ENCODE measurements around the gene LORICRIN.
"Not testable (repeated sequence)": the region's sequence is repeated elsewhere in the genome, so short reads cannot be mapped to it uniquely, and the experiment has no call there.

LORICRIN gene, protein sequence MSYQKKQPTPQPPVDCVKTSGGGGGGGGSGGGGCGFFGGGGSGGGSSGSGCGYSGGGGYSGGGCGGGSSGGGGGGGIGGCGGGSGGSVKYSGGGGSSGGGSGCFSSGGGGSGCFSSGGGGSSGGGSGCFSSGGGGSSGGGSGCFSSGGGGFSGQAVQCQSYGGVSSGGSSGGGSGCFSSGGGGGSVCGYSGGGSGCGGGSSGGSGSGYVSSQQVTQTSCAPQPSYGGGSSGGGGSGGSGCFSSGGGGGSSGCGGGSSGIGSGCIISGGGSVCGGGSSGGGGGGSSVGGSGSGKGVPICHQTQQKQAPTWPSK

DNA sequence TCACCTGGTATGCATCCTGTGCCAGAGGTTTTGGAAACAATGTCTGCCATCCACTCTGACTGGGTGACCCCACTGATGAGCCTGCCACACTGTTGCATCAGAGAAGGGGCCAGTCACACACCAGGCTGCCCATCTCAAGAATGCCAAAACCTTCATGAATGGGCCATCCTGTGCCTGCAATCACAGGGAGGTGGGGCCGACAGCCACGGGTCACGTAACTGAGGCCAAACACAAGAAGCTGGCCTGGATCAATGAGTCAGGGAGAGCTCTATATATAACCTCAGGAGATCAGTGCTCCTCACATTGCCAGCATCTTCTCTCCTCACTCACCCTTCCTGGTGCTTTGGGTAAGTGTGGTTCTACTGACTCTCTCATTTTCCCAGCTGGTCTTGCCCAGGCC is at the start of gene LORICRIN:
Gene LORICRIN (plus strand): TSS at position 301 of the 400 bp plus-strand sequence. CDS start 1,263 bp downstream, outside the sequence.
- DNase-seq (ENCODE audit: low spot score): no peak

DNA sequence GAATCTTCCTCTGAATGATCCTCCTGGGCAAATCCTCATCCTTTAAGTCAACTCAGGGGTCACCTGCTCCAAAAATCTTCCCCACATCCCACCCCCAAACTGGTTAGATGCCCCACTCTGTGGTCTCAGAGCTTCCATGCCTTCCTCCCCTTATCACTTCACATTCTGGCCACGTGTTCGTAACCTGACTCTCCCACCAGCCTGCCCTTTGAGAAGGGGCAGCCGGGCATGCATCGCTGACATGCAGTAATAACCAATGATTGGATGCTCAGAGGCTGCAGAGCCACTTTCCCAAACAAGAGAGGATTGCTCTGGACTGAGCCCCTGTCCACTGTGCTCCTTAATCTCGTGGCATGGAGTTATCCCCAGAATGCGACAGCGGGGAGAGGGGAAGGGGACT is 49.3 kb upstream of the LORICRIN start:
- DNase-seq (ENCODE audit: low spot score): no peak

DNA sequence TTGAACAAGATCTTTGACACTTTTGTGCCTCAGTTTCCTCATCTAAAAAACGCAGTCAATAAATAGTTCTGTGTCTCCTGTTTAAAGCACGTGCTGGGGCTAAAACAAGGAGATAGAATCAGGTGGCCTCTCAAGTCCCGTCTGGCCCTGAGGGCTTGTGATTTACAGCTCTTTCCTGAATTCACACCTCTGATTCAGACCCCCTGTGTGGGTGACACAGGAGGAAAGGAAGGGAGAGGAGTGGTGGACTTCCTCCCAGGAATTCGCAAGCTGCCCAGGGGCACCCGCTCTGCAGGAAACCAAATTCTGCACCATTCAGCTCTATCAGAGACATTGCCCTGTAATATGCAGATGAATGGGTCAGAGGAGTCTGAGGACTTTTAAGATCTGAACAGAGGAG is 47.3 kb upstream of the LORICRIN start:
- DNase-seq (ENCODE audit: low spot score): no peak

DNA sequence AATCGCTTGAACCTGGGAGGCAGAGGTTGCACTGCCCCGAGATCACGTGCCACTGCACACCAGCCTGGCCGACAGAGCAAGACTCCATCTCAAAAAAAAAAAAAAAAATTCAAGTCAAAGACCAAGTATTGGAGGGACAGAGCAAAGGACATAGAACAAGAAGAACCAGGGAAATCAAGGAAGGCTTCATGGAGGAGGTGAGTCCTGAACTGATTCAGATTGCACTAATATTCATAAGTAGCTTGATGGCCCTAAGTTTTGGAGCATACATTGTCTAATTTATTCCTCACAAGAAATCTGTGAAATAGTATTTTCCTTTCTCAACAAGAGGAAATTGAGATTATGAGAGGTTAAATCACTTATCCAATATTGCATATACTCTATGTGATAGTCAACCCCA is 46.0 kb upstream of the LORICRIN start:
- no peak for DNase-seq (ENCODE audit: low spot score)

DNA sequence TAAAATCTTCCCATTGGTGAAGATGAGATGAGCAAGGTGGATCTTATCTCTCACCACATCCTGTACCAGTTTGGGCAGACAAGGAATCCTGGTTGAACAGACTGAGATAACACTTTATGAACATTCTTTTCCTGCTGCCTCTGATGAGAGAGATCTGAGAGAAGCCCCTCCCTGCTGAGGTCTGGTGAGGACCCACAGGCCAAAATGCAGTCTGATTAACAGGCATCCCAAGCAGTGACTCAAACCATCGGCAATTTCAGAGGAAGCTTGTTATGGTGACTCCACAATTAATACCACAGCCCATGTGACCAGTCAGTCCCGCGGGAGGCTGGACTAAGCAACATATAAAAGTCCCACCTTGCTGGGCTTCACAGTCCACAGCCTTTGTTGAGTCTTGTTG is 42.3 kb upstream of the LORICRIN start, which contains the start of gene PRR9:
Gene PRR9 (plus strand): TSS at position 373 of the 400 bp plus-strand sequence. CDS start 561 bp downstream, outside the sequence.
- no peak for DNase-seq (ENCODE audit: low spot score)

DNA sequence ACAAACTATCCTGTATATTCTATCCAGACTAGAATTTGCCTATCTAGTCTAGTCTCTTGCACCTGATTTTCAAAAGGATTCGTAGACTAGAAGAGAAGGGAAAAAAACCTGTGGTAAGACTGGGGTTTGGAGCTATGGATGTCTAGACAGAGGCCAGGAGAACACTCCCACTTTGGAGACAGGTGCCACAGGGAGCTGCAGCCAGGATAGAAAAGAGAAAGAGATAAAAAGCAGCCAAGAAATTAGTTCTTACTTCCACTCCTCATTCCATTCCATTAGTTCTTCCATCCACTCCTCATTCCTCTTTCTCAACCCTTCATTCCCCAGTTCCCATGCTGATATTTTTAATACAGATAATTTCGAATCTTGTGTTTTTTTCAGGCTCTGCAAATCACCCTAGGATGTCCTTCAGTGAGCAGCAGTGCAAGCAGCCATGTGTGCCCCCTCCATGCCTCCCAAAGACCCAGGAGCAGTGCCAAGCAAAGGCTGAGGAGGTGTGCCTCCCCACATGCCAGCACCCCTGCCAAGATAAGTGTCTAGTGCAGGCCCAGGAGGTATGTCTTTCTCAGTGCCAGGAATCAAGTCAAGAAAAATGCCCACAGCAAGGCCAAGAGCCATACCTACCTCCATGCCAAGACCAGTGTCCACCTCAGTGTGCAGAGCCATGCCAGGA is 41.6 kb upstream of the LORICRIN start:
- no peak for DNase-seq (ENCODE audit: low spot score)

DNA sequence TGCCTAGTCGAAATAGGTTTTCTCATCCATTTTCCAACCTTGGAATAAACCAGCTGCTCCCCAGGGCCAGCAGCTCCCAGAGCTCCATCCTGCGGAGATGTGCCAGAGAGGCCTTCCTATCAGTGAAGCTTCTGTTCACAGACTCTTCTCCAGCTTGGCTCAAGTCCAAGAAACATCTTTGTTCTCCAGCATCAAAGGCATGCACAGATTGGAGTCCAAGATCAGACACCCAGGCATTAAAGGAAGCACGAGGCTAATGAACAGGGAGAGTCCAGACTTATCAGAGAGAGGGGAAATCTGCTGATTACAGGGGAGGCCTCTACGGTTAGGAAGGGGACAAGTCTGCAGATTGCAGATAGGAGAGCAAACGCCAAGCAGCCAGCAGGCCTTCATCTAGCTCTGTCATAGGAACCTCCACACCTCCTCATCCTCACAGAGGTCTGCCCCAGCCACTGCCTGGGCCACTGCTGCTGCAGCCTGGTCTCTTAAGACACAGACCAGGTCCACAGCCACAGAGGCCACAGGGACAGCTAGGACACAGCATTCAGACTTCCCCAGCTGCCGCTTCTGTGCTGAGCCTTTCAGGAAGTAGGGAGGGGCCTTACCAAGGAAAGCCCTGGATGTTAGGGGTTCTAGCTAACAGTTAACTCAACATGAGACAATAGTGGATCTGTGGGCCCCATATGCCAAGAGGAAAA is 38.7 kb upstream of the LORICRIN start:
- no peak for DNase-seq (ENCODE audit: low spot score)

DNA sequence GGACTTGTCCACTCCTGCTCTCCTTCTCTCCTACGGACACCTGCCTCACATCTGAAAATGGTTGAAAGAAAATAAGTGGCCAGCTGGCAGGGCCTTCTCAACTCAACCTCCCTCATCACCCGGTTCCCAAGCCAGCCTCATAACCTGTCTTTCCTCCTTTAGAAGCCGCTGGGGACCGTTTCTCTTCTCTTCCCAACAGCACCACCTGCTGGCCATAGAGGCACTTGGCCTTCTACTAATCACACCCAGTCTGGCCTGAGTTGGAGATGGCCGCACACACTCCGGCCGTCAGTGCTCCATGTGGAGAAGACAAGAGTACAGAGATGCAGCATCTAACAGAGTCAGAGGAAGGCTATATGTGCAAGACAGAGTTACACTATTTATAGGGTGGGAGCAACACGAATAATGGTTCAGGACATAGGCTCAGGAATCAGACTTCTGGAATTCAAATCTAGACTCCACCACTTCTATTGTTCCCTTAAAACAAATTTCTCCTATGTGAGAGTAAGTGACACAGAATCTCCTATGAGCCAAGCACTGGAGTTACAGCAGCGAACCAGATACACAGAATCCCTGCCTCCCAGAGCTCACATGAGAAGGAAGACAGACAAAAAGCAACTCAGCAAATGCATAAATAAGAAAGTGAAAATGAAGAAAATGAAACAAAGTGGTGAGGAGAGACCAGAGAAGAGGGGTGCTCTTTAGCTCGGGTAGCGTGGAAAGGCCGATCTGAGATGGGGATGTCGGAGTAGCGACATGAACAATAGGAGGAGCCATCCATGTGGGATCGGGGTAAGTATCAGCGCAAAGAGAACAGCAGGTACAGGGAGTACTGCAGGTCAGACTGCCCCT is 36.2 kb upstream of the LORICRIN start:
- DNase-seq (ENCODE audit: low spot score): not testable (repeated sequence)

DNA sequence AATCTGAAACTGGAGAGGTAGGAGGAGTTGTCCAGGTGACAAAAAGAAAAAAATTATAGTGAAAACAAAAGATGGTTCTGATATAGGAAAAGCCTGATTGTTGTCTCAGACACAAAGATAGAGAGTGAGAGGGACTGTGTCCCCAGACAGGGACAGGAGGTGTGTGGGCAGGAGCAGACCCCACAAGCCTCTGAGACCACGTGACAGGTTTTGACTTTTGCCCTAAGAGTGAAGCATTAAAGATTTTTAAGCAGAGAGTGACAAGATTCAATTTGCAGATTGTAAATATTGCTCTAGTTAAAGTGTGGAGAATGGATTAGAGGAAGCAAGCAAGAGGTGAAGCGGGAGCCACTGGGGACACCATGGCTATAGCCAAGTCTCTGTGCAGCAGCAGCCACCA is 31.7 kb upstream of the LORICRIN start:
- no peak for DNase-seq (ENCODE audit: low spot score)

DNA sequence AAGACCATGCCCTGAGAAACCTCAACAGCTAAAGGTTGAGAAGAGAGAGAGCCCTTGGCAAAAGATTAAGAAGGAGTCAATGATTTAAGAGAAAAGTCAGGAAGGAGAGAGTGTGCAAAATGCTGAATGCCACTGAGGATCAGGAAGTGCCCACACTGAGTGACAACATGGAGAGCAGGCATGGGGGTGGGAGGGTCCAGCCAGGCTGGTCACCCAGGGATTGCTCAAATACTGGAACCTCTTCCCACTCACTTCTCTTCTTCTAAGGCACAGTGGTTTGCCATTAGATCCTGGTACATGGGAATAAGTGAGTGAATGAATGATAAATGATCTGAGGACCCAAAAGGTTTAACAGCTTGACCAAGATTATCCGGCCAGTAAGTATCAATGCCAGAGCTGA is 31.0 kb upstream of the LORICRIN start:
- DNase-seq (ENCODE audit: low spot score): no peak

DNA sequence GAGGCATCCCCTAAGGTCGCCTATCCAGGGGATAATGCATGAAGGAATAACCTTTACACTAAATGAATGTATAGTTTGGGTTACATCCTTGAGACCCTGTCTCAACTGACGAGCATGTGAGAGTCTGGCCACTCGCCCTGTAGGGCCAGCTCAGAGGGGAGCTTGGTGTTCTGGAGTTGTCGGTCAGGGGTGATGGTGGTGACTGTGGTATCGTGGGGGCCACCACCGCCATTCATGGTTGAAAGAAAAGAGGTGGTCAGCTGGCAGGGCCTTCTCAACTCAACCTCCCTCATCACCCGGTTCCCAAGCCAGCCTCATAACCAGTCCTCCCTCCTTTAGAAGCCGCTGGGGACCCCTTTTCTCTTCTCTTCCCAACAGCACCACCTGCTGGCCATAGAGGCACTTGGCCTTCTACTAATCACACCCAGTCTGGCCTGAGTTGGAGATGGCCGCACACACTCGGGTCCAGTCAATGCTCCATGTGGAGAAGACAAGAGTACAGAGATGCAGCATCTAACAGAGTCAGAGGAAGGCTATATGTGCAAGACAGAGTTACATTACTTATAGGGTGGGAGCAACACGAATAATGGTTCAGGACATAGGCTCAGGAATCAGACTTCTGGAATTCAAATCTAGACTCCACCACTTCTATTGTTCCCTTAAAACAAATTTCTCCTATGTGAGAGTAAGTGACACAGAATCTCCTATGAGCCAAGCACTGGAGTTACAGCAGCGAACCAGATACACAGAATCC is 30.2 kb upstream of the LORICRIN start:
- DNase-seq (ENCODE audit: low spot score): not testable (repeated sequence)

DNA sequence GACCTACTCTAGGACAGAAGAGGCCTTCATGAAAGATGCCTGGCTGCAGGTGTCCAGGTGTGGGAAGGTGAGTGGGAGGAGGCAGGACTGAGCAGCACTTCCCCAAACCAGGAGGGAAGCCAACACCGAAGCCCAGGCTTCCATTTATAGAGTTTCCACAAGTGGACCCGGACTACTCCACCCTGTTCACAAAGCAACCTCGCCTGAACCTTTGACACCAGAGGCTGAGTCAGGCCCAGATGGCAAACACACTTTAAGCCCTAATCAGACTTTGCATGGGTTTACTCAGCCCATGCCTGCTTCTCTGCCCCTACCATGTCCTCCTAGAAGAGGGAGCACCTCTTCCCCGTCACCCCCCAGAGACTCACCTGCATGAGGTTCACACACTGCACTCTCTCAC is 28.1 kb upstream of the LORICRIN start:
- DNase-seq (ENCODE audit: low spot score): no peak

DNA sequence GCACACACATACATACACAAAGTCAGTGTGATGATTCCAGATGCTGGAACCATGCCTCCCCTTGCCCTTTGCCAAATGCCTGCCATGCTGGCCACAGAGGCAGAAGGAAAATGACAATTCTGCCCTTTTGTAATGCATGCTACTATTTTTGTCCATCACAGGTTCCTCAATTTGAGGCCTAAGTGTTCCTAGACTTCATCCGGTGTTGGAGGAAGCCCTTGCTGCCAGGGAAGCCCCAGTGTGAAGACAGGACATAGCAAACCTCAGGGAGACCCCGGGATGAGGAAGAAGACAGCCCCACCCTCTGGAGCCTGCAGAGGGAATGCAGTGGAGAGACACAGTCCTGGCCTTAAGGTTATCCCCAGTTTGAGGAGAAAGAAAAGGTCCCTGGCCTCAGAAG is 27.7 kb upstream of the LORICRIN start:
- DNase-seq (ENCODE audit: low spot score): no peak

DNA sequence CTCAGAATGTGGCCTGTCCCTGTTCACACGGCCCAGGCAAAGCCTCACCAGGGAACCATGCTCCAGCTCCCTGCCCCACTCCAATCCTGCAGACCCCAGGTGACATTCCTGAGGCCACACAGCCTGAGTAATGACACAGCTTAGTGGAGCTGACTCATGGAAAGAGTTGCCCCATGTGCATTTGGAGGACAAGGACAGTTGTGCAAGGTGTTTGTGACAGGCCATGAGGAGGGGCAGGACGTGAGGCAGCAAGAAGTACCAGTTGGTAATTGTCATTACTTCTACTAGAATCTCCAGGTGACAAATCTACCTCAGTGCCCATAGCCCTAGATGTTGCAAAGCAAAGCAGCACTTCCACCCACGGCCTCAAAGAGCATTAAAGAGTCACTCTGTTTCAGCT is 26.9 kb upstream of the LORICRIN start:
- no peak for DNase-seq (ENCODE audit: low spot score)

DNA sequence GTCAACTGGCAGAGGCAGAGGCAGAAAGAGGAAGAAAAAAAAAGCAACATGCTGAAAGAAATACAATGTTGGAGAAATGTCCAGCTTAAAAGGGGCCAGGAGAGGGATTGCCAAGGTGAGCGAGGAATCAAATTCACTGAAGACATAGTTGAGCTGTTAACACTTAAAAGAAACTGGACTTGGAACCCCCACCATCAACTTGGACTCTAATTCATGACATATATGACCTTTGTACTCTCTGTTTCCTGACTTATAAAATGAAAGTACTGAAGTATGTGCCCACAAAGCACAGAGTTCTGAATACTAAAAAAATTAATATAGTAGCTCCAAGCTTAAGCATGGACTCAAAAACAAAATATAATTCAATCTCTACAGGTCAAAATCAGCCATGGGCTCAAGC is 26.0 kb upstream of the LORICRIN start:
- DNase-seq (ENCODE audit: low spot score): no peak

DNA sequence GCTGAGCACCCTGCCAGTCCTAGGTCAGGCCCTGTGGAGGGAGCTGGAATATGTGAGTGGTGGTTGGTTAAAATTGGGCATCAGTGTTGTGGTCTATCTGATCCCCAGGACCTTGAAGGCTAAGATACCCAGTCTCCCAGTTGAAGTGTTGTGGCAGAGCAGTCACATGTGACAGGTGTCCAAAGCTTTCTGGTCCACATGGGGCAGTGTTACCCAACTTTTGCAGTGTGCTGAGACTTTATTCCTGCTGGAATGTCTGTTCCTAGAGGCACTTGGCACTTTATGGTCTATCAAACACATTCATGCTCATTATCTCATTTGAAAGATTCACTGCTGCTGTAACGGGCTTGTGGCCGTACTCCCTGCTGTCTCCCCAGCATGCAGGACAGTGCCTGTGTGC is 21.0 kb upstream of the LORICRIN start:
- no peak for DNase-seq (ENCODE audit: low spot score)

DNA sequence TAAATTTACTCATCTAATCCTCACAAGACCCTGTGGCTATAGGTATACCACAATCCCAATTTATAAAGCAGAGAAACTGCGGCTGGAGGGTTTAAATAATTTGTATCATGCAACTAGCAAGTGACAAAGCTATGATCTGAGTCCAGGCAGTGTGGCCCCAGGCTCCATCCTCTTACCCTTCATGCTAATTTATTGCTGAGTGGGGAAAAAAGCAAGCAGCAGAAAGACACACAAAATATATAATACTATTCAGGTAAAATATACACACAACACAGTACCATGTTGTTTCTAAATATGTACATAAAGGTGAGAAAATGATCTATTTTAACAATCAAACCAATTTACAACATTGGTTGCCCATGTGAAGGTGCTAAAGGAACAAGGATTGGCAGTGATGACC is 17.3 kb upstream of the LORICRIN start:
- DNase-seq (ENCODE audit: low spot score): no peak

DNA sequence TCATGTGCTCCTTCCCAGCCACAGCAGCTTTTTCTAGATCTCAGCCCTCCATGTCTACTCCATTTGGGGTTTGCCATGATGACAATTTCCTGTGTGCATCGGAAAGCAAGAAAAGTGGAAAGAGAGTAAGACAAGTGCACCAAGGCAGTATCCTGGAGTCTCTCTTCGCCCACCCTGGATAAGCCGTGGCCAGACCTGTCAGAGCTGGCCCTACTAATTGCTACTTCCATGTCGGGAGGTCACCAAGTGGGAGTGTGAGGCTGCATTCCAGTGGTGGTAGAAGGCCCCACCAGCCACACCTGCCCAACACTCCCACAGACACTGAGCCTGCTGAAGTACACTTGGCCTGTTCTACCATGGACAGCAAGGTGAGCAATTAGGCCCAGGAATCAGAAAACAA is 14.0 kb upstream of the LORICRIN start:
- DNase-seq (ENCODE audit: low spot score): no peak

DNA sequence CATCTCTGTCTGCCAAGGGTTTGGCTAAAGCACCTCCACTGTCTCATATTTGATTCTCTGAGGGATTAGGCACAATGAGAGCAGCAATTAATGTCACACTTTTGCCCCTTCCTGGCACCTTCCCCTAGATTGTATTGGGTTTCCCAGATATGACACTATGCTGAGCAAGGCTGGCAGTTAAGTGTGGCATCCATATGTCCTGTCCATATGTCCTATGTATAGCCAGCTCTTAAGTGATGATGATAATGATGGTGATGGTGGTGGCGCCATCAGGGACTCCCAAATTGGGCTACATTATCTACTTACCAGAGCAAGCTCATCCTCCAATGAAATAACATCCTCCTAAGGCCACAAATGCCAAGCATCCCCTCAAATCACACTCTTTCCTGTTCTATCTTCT is 13.5 kb upstream of the LORICRIN start:
- no peak for DNase-seq (ENCODE audit: low spot score)

DNA sequence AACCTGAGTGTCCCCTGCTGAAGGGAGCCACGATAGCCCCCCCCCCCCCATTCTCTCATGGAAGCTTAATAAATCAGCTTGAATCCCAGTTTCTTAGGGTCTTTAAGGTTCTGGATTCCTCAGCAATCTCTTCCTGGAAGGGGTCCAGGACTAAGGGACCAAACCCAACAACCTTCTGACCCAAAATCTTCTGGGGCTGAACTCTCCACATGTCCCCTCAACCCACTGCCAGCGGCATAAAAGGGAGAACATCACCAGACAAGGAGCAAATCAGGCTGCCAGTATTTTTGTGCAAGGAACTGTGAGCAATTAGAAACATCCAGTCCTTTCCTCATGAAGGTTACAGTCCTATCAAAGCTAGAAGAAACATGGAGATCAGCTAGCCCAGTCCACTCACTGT is 12.7 kb upstream of the LORICRIN start:
- no peak for DNase-seq (ENCODE audit: low spot score)

DNA sequence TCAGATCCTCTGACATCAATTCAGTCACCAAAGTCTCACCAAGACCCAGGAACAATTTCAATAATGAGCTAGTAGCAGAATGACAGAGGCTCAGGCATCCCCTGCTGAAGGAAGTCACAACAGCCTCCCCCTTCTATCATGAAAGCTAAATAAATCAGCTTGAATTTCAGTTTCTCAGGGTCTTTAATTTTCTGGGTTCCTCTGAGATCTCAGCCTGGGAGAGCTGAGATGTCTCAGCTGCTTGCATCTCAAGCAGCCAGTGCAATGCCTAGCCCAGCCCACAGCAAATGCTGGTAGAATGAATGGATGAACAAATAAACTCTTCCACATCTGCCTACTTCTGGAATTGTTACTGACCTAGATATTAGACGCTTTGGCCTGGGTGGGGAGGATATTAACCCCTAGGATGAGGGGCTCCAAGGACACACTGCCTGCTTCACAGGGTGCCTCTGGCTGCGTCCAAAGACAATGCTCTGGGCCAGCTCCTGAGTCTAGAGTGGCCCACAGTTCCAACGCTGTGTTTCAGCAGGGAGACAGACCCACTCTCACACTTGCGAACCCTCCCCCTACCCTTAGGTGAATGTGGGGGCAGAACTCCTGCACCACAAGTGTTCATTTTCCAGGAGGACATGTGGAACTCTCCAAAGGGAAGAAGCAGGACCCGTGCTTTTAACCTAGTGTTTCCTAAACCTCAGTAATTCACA is 11.2 kb upstream of the LORICRIN start:
- no peak for DNase-seq (ENCODE audit: low spot score)

Measured in CD4-positive, alpha-beta T cell treated with Interleukin-6 at 100 ng/mL for 8 hours (primary cell).